Measurements from ENCODE around the gene PSORS1C1.
"Not testable (repeated sequence)": the region's sequence is repeated elsewhere in the genome, so short reads cannot be mapped to it uniquely, and the experiment has no call there.

PSORS1C1 gene

GRCh38 chr6:31186052-31186734 is 71.6 kb downstream of the PSORS1C1 start:
- Histone ChIP-seq H3K4me1 (ENCODE audit: control insufficient read depth, low read length) (peaks cover 9% of the 10 kb centered on the region), H3K27me3 (ENCODE audit: control insufficient read depth, low read length) (no peaks in the 10 kb centered on the region), H3K4me2 (ENCODE audit: low read length) (peak overlapping the region; percentile 16), H4K20me1 (ENCODE audit: control insufficient read depth, insufficient read depth, low read depth, low read length) (no peaks in the 10 kb centered on the region), H3K79me2 (ENCODE audit: control insufficient read depth, low read length) (no peaks in the 10 kb centered on the region), H3K27ac (ENCODE audit: low read depth, low read length) (no peak overlapping the region), H3F3A (ENCODE audit: control insufficient read depth, insufficient read depth) (no peaks in the 10 kb centered on the region), H3K9me2 (replicated peaks; ENCODE audit: control insufficient read depth, low read length) (no peaks in the 10 kb centered on the region), H3K9me3 (ENCODE audit: control insufficient read depth, insufficient read depth, low read length) (no peaks in the 10 kb centered on the region), H3K4me3 (ENCODE audit: low read length) (peak overlapping the region; percentile 47), H3K36me3 (ENCODE audit: control insufficient read depth, low read length) (no peaks in the 10 kb centered on the region)
- TF ChIP-seq CTCF (IDR thresholded peaks at IDR 0.05; ENCODE audit: low read depth, low read length, poor library complexity, severe bottlenecking) (no peak), EZH2phosphoT487 (IDR thresholded peaks at IDR 0.05; ENCODE audit: borderline replicate concordance, low read length) (no peak)

- peaks cover 11% of the 10 kb centered on the region for H3K4me1 ChIP-seq (ENCODE audit: control insufficient read depth, low read length)
- H3K79me2 ChIP-seq (ENCODE audit: control insufficient read depth, low read length), result no peaks in the 10 kb centered on the region
- H3K4me3 ChIP-seq (ENCODE audit: low read length), result no peak overlapping the region
- H3K27me3 ChIP-seq (ENCODE audit: control insufficient read depth, low read length), result no peaks in the 10 kb centered on the region
- H3K36me3 ChIP-seq (ENCODE audit: control insufficient read depth, low read length), result no peaks in the 10 kb centered on the region
- H3K9me3 ChIP-seq (ENCODE audit: control insufficient read depth, insufficient read depth, low read length), result no peaks in the 10 kb centered on the region
- no peak overlapping the region for H3K4me2 ChIP-seq (ENCODE audit: low read length)
- no peaks in the 10 kb centered on the region for H3F3A ChIP-seq (ENCODE audit: control insufficient read depth, insufficient read depth)
- TF ChIP-seq EZH2phosphoT487 (IDR thresholded peaks at IDR 0.05; ENCODE audit: borderline replicate concordance, low read length) (no peak), CTCF (IDR thresholded peaks at IDR 0.05; ENCODE audit: low read depth, low read length, poor library complexity, severe bottlenecking) (no peak)
- no peak overlapping the region for H3K27ac ChIP-seq (ENCODE audit: low read depth, low read length)
- no peaks in the 10 kb centered on the region for H3K9me2 ChIP-seq (replicated peaks; ENCODE audit: control insufficient read depth, low read length)
- H4K20me1 ChIP-seq (ENCODE audit: control insufficient read depth, insufficient read depth, low read depth, low read length), result no peaks in the 10 kb centered on the region
Observed at GRCh38 chr6:31187780-31188194, 73.2 kb downstream of the PSORS1C1 start.

GRCh38 chr6:31189223-31189622 is 74.6 kb downstream of the PSORS1C1 start:
- H3K79me2 ChIP-seq (ENCODE audit: control insufficient read depth, low read length); H3K27ac ChIP-seq (ENCODE audit: low read depth, low read length); H3K36me3 ChIP-seq (ENCODE audit: control insufficient read depth, low read length); H4K20me1 ChIP-seq (ENCODE audit: control insufficient read depth, insufficient read depth, low read depth, low read length); H3K4me2 ChIP-seq (ENCODE audit: low read length); H3K27me3 ChIP-seq (ENCODE audit: control insufficient read depth, low read length); H3K9me3 ChIP-seq (ENCODE audit: control insufficient read depth, insufficient read depth, low read length); H3F3A ChIP-seq (ENCODE audit: control insufficient read depth, insufficient read depth); H3K4me3 ChIP-seq (ENCODE audit: low read length); H3K9me2 ChIP-seq (replicated peaks; ENCODE audit: control insufficient read depth, low read length): not testable (repeated sequence)
- peaks cover 12% of the 10 kb centered on the region for H3K4me1 ChIP-seq (ENCODE audit: control insufficient read depth, low read length)
